Measurements from ENCODE around the gene MYMK. TPM values are rescaled to one million over a fixed set of nuclear protein-coding genes. Genes with fewer than 3 reads are reported as not detected.

MYMK gene
- total RNA-seq, 4 donors from 2014 or later: not detected

- intact Hi-C loops (cut with DNase I; ENCODE audit: low total_unique reads): no loop called here
- no peak for TF ChIP-seq POLR2A (IDR thresholded peaks at IDR 0.05)
- TF ChIP-seq CTCF (IDR thresholded peaks at IDR 0.05): no peak
- DNase-seq (ENCODE audit: low spot score in 2 of 2): no peak
- H3K4me3 ChIP-seq (ENCODE audit: low read depth, poor library complexity, severe bottlenecking): no peak overlapping the region
- WGBS, 2 donors: 79 to 82% methylated on average over 9 of the region's 9 CpGs
Observed at GRCh38 chr9:133483611-133484010, 41.1 kb downstream of the MYMK start.

- TF ChIP-seq CTCF (IDR thresholded peaks at IDR 0.05): no peak
- TF ChIP-seq POLR2A (IDR thresholded peaks at IDR 0.05): no peak
- intact Hi-C loops (cut with DNase I; ENCODE audit: low total_unique reads): no loop called here
- H3K4me3 ChIP-seq (ENCODE audit: low read depth, poor library complexity, severe bottlenecking): no peak within 1 kb of the TSS
- peak; percentile 66 to 94 for DNase-seq (ENCODE audit: low spot score in 2 of 2)
- 0% methylated on average over 12 to 20 of the region's 84 CpGs for WGBS, 2 donors
Observed at GRCh38 chr9:133478851-133479711, 45.7 kb downstream of the MYMK start, which contains the start of gene SLC2A6. SLC2A6 (minus strand) TSS chr9:133479099; CDS start chr9:133479059, 40 bp downstream.

GRCh38 chr9:133477992-133478850 is 46.5 kb downstream of the MYMK start:
- no peak overlapping the region for H3K4me3 ChIP-seq (ENCODE audit: low read depth, poor library complexity, severe bottlenecking)
- 40 to 43% methylated on average over 16 of the region's 17 CpGs for WGBS, 2 donors
- DNase-seq (ENCODE audit: low spot score in 2 of 2): no peak
- TF ChIP-seq CTCF (IDR thresholded peaks at IDR 0.05) (no peak), POLR2A (IDR thresholded peaks at IDR 0.05) (no peak)
- intact Hi-C loops (cut with DNase I; ENCODE audit: low total_unique reads): no loop called here

GRCh38 chr9:133477461-133477860 is 47.3 kb downstream of the MYMK start:
- no peak overlapping the region for H3K4me3 ChIP-seq (ENCODE audit: low read depth, poor library complexity, severe bottlenecking)
- intact Hi-C loops (cut with DNase I; ENCODE audit: low total_unique reads): no loop called here
- WGBS, 2 donors: 86 to 93% methylated on average over 4 of the region's 4 CpGs
- TF ChIP-seq CTCF (IDR thresholded peaks at IDR 0.05): no peak
- TF ChIP-seq POLR2A (IDR thresholded peaks at IDR 0.05): no peak
- no peak for DNase-seq (ENCODE audit: low spot score in 2 of 2)

- no peak for DNase-seq (ENCODE audit: low spot score in 2 of 2)
- intact Hi-C loops (cut with DNase I; ENCODE audit: low total_unique reads): no loop called here
- no peak overlapping the region for H3K4me3 ChIP-seq (ENCODE audit: low read depth, poor library complexity, severe bottlenecking)
- 88 to 93% methylated on average over 6 to 9 of the region's 21 CpGs for WGBS, 2 donors
- TF ChIP-seq CTCF (IDR thresholded peaks at IDR 0.05) (no peak), POLR2A (IDR thresholded peaks at IDR 0.05) (no peak)
Observed at GRCh38 chr9:133476941-133477340, 47.8 kb downstream of the MYMK start.
